Stomach smooth muscle (tissue), 2 donors: ENCODE data around the gene C14orf119.
A peak's percentile ranks its signal among the peaks of the same experiment; 100 is the strongest.
"Not testable (repeated sequence)": the region's sequence is repeated elsewhere in the genome, so short reads cannot be mapped to it uniquely, and the experiment has no call there.

ENCODE experiments used
- H3K27ac ChIP-seq: one replicate; pipeline ENCODE4 v1.7.0; 2013; ENCODE audit warnings: mild to moderate bottlenecking, low read length, inconsistent platforms
- H3K27me3 ChIP-seq, 2 donors: one replicate each; pipeline ENCODE4 v1.7.0; 2013; ENCODE audit warnings: low read length in 2 of 2; ENCODE audit not compliant: insufficient read depth in 2 of 2, control insufficient read depth in 1 of 2
- H3K36me3 ChIP-seq, 2 donors: one replicate each; pipeline ENCODE4 v1.7.0; 2013; ENCODE audit warnings: low read length in 2 of 2; ENCODE audit not compliant: control insufficient read depth in 2 of 2, insufficient read depth in 2 of 2
- H3K4me1 ChIP-seq: one replicate; pipeline ENCODE4 v1.7.0; 2013; ENCODE audit warnings: low read length; ENCODE audit not compliant: control insufficient read depth, insufficient read depth
- H3K4me3 ChIP-seq, 2 donors: one replicate each; pipeline ENCODE4 v1.7.0; 2013; ENCODE audit warnings: low read length in 2 of 2
- H3K9ac ChIP-seq, 2 donors: one replicate each; pipeline ENCODE4 v1.7.0; 2013; ENCODE audit warnings: low read length in 2 of 2, mild to moderate bottlenecking in 1 of 2
- H3K9me3 ChIP-seq, 2 donors: one replicate each; pipeline ENCODE4 v1.7.0; 2013; ENCODE audit warnings: low read length in 2 of 2; ENCODE audit not compliant: control insufficient read depth in 2 of 2
- donor health status: healthy.
- donor health status: Pancreatic carcinoma.

C14orf119 gene

DNA sequence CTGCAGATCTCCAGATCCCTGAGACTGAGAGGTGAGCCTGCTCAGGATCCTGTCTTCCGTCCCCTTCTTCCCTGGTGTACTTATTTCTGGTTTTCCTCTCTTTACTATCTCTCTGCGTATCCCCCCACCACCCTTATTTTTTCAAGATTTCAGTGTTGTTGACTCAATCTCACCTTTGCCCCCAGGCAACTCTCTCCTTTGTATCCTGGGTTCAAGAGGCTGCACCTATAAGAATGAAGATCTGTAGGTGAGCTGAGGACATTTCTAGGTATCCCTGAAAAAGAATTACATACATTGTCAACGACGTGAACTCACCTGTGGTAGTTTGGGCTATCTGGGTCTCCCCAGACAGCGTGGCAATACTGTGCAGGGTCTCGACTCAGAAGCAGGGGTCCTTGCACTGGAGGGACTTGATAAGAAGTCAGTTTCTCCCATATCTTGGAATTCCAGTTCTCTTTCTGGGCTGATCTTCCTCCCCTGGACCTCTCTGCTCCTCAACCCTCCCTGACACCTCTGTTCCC, 8.8 kb downstream of the C14orf119 start:
- H3K4me1 ChIP-seq, result peaks cover 12% of the 10 kb centered on the region
- H3K4me3 ChIP-seq, result peak overlapping the region in 1 of 2 donors; percentile 44
- peak overlapping the region in 1 of 2 donors; percentile 23 for H3K9ac ChIP-seq

GRCh38 chr14:23104591-23105347, 9.5 kb downstream of the C14orf119 start, which contains the start of gene CIROP:
Gene CIROP (minus strand): TSS chr14:23104989. CDS start chr14:23104920, 69 bp downstream.
- Histone ChIP-seq H3K4me3 (peak within 1 kb of the TSS in 1 of 2 donors; percentile 44), H3K9me3 (no peaks in the 10 kb centered on the region), H3K36me3 (no peaks in the 10 kb centered on the region), H3K27ac (no peak within 1 kb of the TSS), H3K4me1 (peaks cover 12% of the 10 kb centered on the region), H3K27me3 (no peaks in the 10 kb centered on the region), H3K9ac (peak within 1 kb of the TSS; percentile 21 to 23)

More for the DNA sequence above, 8.8 kb downstream of the C14orf119 start:
- Histone ChIP-seq H3K9me3 (no peaks in the 10 kb centered on the region), H3K36me3 (peaks cover 0 to 1% of the 10 kb centered on the region in 2 donors), H3K27me3 (no peaks in the 10 kb centered on the region), H3K27ac (no peak overlapping the region)

DNA sequence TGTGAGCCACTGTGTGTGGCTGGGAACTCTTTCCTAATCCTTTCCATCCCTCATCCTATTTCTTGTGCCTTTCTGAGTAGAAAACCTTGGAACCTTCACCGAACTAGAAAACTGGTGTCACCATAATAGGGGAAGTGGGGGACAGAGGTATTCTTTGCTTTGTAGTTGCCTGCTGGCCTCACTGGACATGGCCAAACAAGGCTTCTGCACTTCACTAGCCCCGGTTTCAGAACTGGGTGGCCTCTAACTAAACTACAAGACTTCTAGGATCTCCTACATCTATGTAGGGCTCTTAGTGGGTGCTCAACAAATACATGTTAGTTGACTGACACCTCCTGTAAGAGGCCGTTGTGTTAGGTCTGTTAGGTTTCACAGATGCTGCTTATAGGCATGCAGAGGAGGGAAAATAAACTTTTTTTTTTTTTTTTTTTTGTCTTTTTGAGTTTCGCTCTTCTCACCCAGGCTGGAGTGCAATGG, 10.1 kb downstream of the C14orf119 start:
- H3K4me3 ChIP-seq, result no peak overlapping the region
- no peak overlapping the region for H3K9ac ChIP-seq
- H3K9me3 ChIP-seq, result no peaks in the 10 kb centered on the region
- no peaks in the 10 kb centered on the region for H3K36me3 ChIP-seq
- no peaks in the 10 kb centered on the region for H3K27me3 ChIP-seq
- no peak overlapping the region for H3K27ac ChIP-seq
- H3K4me1 ChIP-seq, result peaks cover 12% of the 10 kb centered on the region

GRCh38 chr14:23106747-23107045, 11.4 kb downstream of the C14orf119 start:
- H3K27me3 ChIP-seq, result no peaks in the 10 kb centered on the region
- no peak overlapping the region for H3K4me3 ChIP-seq
- peaks cover 12% of the 10 kb centered on the region for H3K4me1 ChIP-seq
- no peaks in the 10 kb centered on the region for H3K9me3 ChIP-seq
- H3K36me3 ChIP-seq, result no peaks in the 10 kb centered on the region
- no peak overlapping the region for H3K9ac ChIP-seq
- no peak overlapping the region for H3K27ac ChIP-seq

DNA sequence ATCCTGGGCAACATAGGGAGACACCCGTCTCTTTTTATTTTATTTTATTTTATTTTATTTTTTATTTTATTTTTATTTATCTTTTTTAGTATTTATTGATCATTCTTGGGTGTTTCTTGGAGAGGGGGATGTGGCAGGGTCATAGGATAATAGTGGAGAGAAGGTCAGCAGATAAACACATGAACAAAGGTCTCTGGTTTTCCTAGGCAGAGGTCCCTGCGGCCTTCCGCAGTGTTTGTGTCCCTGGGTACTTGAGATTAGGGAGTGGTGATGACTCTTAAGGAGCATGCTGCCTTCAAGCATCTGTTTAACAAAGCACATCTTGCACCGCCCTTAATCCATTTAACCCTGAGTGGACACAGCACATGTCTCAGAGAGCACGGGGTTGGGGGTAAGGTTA, 12.3 kb downstream of the C14orf119 start:
- H3K27me3 ChIP-seq, H3K4me3 ChIP-seq, H3K27ac ChIP-seq, H3K36me3 ChIP-seq, H3K9me3 ChIP-seq, H3K9ac ChIP-seq: not testable (repeated sequence)
- H3K4me1 ChIP-seq, result peaks cover 12% of the 10 kb centered on the region

- peaks cover 12% of the 10 kb centered on the region for H3K4me1 ChIP-seq
- H3K9me3 ChIP-seq, H3K36me3 ChIP-seq, H3K4me3 ChIP-seq, H3K27ac ChIP-seq, H3K27me3 ChIP-seq, H3K9ac ChIP-seq: not testable (repeated sequence)
These were observed 12.9 kb downstream of the C14orf119 start for GRCh38 chr14:23108169-23108568.

DNA sequence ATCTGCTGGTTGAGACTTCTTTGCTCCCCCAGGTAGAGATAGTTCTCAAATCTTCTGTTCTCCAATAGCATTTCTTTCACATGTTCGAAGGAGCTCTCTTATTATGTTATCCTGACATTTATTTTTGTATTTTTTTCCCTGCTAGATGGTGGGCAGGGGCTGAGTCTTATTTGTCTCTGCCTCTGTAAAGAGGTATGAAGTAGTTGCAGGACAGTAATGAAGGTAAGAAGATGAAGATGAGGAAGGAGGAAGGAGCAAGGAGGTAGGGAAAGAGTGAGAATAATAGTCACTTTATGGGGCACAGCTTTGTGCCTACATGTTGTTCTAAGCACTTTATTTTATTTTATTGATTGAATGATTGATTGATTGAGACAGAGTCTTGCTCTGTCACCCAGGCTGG, 14.5 kb downstream of the C14orf119 start:
- no peaks in the 10 kb centered on the region for H3K36me3 ChIP-seq
- H3K4me1 ChIP-seq, result peaks cover 6% of the 10 kb centered on the region
- no peak overlapping the region for H3K27ac ChIP-seq
- H3K27me3 ChIP-seq, result peaks cover 3 to 6% of the 10 kb centered on the region in 2 donors
- no peak overlapping the region for H3K4me3 ChIP-seq
- H3K9me3 ChIP-seq, result no peaks in the 10 kb centered on the region
- no peak overlapping the region for H3K9ac ChIP-seq

DNA sequence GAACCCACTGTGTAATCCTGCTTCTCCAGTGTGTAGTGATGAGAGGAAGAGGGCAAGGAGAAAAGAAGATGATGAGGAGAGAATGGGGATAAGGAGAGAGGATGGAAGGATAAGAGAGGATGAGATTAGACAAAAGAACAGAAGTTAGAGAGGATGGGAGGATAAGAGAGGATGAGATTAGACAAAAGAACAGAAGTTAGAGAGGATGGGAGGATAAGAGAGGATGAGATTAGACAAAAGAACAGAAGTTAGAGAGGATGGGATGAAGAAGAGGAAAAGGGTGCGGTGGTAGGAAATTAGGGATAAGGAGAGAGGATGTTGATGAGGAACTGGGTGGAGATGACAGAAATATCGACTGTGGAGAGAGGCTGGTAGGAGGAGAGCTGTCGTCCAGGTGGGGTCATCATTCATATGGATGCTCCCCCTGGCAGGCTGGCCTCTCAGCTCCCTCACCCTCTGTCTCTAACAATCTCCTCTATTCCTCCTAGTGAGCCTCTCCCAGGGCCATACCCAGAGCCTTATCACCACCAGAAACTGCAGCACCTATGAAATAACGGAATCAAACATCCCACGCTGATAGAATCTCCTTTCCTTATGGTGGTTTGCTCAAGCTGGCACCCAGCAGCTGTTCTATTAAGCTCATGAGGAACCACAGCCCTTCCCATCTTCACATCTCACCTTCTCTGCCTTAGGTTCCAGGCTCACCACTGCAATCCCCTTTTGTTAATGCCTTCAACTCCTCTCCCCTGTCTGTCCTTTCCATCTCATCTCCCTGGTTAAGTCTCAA, 15.5 kb downstream of the C14orf119 start:
- Histone ChIP-seq H3K36me3 (no peaks in the 10 kb centered on the region), H3K4me1 (no peaks in the 10 kb centered on the region), H3K9me3 (no peaks in the 10 kb centered on the region), H3K4me3 (no peak overlapping the region), H3K9ac (no peak overlapping the region), H3K27ac (no peak overlapping the region), H3K27me3 (peaks cover 3 to 12% of the 10 kb centered on the region in 2 donors)

DNA sequence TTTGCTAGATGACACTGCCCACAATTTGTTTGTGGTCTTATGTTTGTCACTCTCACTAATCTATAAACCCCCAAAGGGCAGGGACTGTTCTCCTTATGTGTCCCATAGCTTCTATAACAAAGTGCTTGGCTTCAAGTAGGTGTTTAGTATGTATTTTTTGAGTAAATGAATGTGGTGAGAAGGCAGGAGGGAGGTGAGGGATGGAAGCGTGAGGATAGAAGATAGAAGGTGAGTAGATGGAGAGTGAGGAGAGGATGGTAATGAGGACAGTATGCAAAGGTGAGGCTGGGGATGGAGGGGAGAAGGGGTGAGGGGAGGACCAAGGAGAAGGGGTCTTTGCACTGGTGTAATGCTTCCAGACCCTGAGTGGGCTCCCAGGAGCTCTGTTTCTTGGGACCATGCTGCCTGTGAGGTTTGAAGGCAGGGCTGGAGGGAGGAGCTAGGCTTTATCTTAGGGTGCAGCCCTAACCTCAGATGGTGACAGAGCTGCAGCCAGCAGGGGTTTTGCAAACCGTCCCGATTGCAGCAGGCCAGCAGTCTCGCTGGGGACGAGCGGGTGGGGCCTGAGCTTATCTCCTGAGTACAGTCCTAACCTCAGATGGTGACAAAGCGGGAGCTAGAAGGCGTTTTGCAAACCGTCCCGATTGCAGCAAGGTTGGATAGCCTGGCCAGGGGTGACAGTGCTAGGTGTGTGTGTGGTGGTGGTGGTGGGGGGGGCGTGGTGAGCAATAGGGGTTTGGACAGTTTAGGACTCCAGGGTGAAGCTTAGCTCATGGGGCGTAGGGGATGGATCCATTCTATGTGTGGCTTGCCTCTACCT, 17.3 kb downstream of the C14orf119 start:
- H3K9ac ChIP-seq, result no peak overlapping the region
- no peak overlapping the region for H3K27ac ChIP-seq
- peaks cover 11 to 12% of the 10 kb centered on the region in 2 donors for H3K27me3 ChIP-seq

GRCh38 chr14:23113431-23114119, 18.3 kb downstream of the C14orf119 start:
- no peak overlapping the region for H3K4me3 ChIP-seq
- H3K27me3 ChIP-seq, result peaks cover 11 to 12% of the 10 kb centered on the region in 2 donors
- H3K9ac ChIP-seq, result no peak overlapping the region
- no peaks in the 10 kb centered on the region for H3K4me1 ChIP-seq
- no peak overlapping the region for H3K27ac ChIP-seq
- no peaks in the 10 kb centered on the region for H3K36me3 ChIP-seq
- no peaks in the 10 kb centered on the region for H3K9me3 ChIP-seq

More for the DNA sequence above, 17.3 kb downstream of the C14orf119 start:
- H3K4me1 ChIP-seq, result no peaks in the 10 kb centered on the region
- H3K36me3 ChIP-seq, result no peaks in the 10 kb centered on the region
- H3K9me3 ChIP-seq, result no peaks in the 10 kb centered on the region
- H3K4me3 ChIP-seq, result no peak overlapping the region
